Esophagus (tissue), 2 donors: Measurements from ENCODE around the gene OR4S1. TPM values are rescaled to one million over a fixed set of nuclear protein-coding genes. Genes with fewer than 3 reads are reported as not detected.
"Not testable (repeated sequence)": the region's sequence is repeated elsewhere in the genome, so short reads cannot be mapped to it uniquely, and the experiment has no call there.

ENCODE experiments used
- H3K27ac ChIP-seq, 2 donors: one replicate each; pipeline ENCODE4 v1.5.1; 2013; ENCODE audit warnings: low read depth in 2 of 2, mild to moderate bottlenecking in 2 of 2, inconsistent platforms in 1 of 2, low read length in 1 of 2, moderate library complexity in 1 of 2
- H3K27me3 ChIP-seq, 2 donors: one replicate each; pipeline ENCODE4 v1.6.1; 2013; ENCODE audit warnings: low read length in 2 of 2, control low read depth in 1 of 2, mild to moderate bottlenecking in 1 of 2; ENCODE audit not compliant: insufficient read depth in 2 of 2, control insufficient read depth in 1 of 2
- H3K36me3 ChIP-seq, 2 donors: one replicate each; pipeline ENCODE4 v1.6.1; 2013; ENCODE audit warnings: low read length in 1 of 2; ENCODE audit not compliant: control insufficient read depth in 2 of 2, insufficient read depth in 2 of 2
- H3K4me1 ChIP-seq, 2 donors: one replicate each; pipeline ENCODE4 v1.6.1; 2013; ENCODE audit warnings: low read length in 1 of 2; ENCODE audit not compliant: control insufficient read depth in 2 of 2, insufficient read depth in 2 of 2
- H3K4me3 ChIP-seq, 2 donors: one replicate each; pipeline ENCODE4 v1.5.1; 2013; ENCODE audit warnings: low read length in 2 of 2, mild to moderate bottlenecking in 2 of 2, low read depth in 1 of 2, moderate library complexity in 1 of 2
- H3K9me3 ChIP-seq, 2 donors: one replicate each; pipeline ENCODE4 v1.6.1; 2013; ENCODE audit warnings: mild to moderate bottlenecking in 2 of 2, low read depth in 1 of 2, low read length in 1 of 2, moderate library complexity in 1 of 2; ENCODE audit not compliant: control insufficient read depth in 2 of 2, insufficient read depth in 1 of 2
- WGBS, 2 donors: extraction: QIAGEN DNeasy Blood & Tissue Kit; methylation state at CpG; one replicate each; pipeline ENCODE4 v1.1.7; 2013; 5-methylcytosine and 5-hydroxymethylcytosine counted together
- polyA plus RNA-seq, 2 donors: library from polyadenylated mRNA; stranded (reverse); fragments of 200-250 nt; gene quantifications; one replicate each; pipeline ENCODE4 v1.2.3, GENCODE V29; 2013
- donor health status: healthy with polysubstance abuse.
- donor health status: Bipolar disorder and iron deficiency.

The OR4S1 gene
- not detected for polyA plus RNA-seq

GRCh38 chr11:48305923-48306322 lies at the start of gene OR4S1:
Gene OR4S1, plus strand, starts transcription at chr11:48306223. Its CDS starts 0 bp downstream, at chr11:48306223.
- Histone ChIP-seq H3K27ac (no peak within 1 kb of the TSS), H3K4me1 (no peaks in the 10 kb centered on the region), H3K36me3 (no peaks in the 10 kb centered on the region), H3K4me3 (no peak within 1 kb of the TSS), H3K9me3 (no peaks in the 10 kb centered on the region), H3K27me3 (no peaks in the 10 kb centered on the region)
- 57 to 74% methylated on average over 1 of the region's 1 CpG for WGBS, 2 donors

- 81 to 83% methylated on average over 2 of the region's 2 CpGs for WGBS, 2 donors
- Histone ChIP-seq H3K4me1 (no peaks in the 10 kb centered on the region), H3K27ac (no peak overlapping the region), H3K36me3 (no peaks in the 10 kb centered on the region), H3K27me3 (no peaks in the 10 kb centered on the region), H3K9me3 (no peaks in the 10 kb centered on the region), H3K4me3 (no peak overlapping the region)
These were observed 44.4 kb upstream of the OR4S1 start for GRCh38 chr11:48261600-48261999.

- no peaks in the 10 kb centered on the region for H3K36me3 ChIP-seq
- H3K4me1 ChIP-seq: no peaks in the 10 kb centered on the region
- 29 to 40% methylated on average over 3 of the region's 3 CpGs for WGBS, 2 donors
- no peak within 1 kb of the TSS for H3K27ac ChIP-seq
- H3K27me3 ChIP-seq: no peaks in the 10 kb centered on the region
- no peaks in the 10 kb centered on the region for H3K9me3 ChIP-seq
- H3K4me3 ChIP-seq: no peak within 1 kb of the TSS
These were observed 42.6 kb upstream of the OR4S1 start, which contains the start of gene OR4X1 for GRCh38 chr11:48263423-48263911. Gene OR4X1, plus strand, starts transcription at chr11:48263861. Its CDS starts 0 bp downstream, at chr11:48263861.

- Histone ChIP-seq H3K27ac (no peak overlapping the region), H3K9me3 (no peaks in the 10 kb centered on the region), H3K4me1 (no peaks in the 10 kb centered on the region), H3K27me3 (no peaks in the 10 kb centered on the region), H3K4me3 (no peak overlapping the region), H3K36me3 (no peaks in the 10 kb centered on the region)
- 67 to 74% methylated on average over 3 of the region's 3 CpGs for WGBS, 2 donors
These were observed 35.4 kb upstream of the OR4S1 start for GRCh38 chr11:48270621-48271020.

GRCh38 chr11:48272606-48273005 lies 33.4 kb upstream of the OR4S1 start:
- H3K27me3 ChIP-seq: no peaks in the 10 kb centered on the region
- no peak overlapping the region for H3K27ac ChIP-seq
- H3K4me3 ChIP-seq: no peak overlapping the region
- WGBS, 2 donors: 32 to 45% methylated on average over 1 of the region's 1 CpG
- H3K9me3 ChIP-seq: no peaks in the 10 kb centered on the region
- no peaks in the 10 kb centered on the region for H3K36me3 ChIP-seq
- no peaks in the 10 kb centered on the region for H3K4me1 ChIP-seq

GRCh38 chr11:48307760-48308386 lies 1.9 kb downstream of the OR4S1 start:
- no peak overlapping the region for H3K27ac ChIP-seq
- H3K36me3 ChIP-seq: no peaks in the 10 kb centered on the region
- 20 to 24% methylated on average over 5 of the region's 5 CpGs for WGBS, 2 donors
- no peaks in the 10 kb centered on the region for H3K4me1 ChIP-seq
- no peaks in the 10 kb centered on the region for H3K9me3 ChIP-seq
- H3K27me3 ChIP-seq: no peaks in the 10 kb centered on the region
- H3K4me3 ChIP-seq: no peak overlapping the region

- not testable (repeated sequence) for H3K36me3 ChIP-seq, H3K27ac ChIP-seq, H3K4me3 ChIP-seq, H3K27me3 ChIP-seq, H3K4me1 ChIP-seq, H3K9me3 ChIP-seq
- WGBS, 2 donors: 63 to 73% methylated on average over 2 of the region's 2 CpGs
These were observed 7.6 kb downstream of the OR4S1 start for GRCh38 chr11:48313590-48313989.

GRCh38 chr11:48319813-48320212 lies 13.8 kb downstream of the OR4S1 start:
- H3K27me3 ChIP-seq, H3K4me1 ChIP-seq, H3K27ac ChIP-seq, H3K9me3 ChIP-seq, H3K36me3 ChIP-seq, H3K4me3 ChIP-seq: not testable (repeated sequence)
- 72 to 79% methylated on average over 2 of the region's 2 CpGs for WGBS, 2 donors

GRCh38 chr11:48324620-48325019 lies 18.6 kb downstream of the OR4S1 start, which contains the start of gene OR4C3:
Gene OR4C3, plus strand, starts transcription at chr11:48324920. Its CDS starts 102 bp downstream, at chr11:48325022.
- H3K9me3 ChIP-seq, H3K36me3 ChIP-seq, H3K4me1 ChIP-seq, H3K4me3 ChIP-seq, H3K27ac ChIP-seq, H3K27me3 ChIP-seq: not testable (repeated sequence)

GRCh38 chr11:48341466-48341865 lies 35.4 kb downstream of the OR4S1 start:
- 34 to 47% methylated on average over 2 of the region's 2 CpGs for WGBS, 2 donors
- H3K27me3 ChIP-seq: no peaks in the 10 kb centered on the region
- H3K4me3 ChIP-seq: no peak overlapping the region
- H3K27ac ChIP-seq: no peak overlapping the region
- no peaks in the 10 kb centered on the region for H3K4me1 ChIP-seq
- H3K36me3 ChIP-seq: no peaks in the 10 kb centered on the region
- peaks cover 0 to 3% of the 10 kb centered on the region in 2 donors for H3K9me3 ChIP-seq
